Astrocyte of the cerebellum (primary cell): ENCODE data around the gene KCNJ10.

Source experiments
- DNase-seq: peaks from one replicate; pipeline ENCODE4 v3.0.0-alpha.2; 2011; ENCODE audit warnings: low read depth
- H3K4me3 ChIP-seq: 2 replicates; pipeline ENCODE4 v1.5.1; 2011; ENCODE audit warnings: mild to moderate bottlenecking, low read depth, low read length, moderate library complexity
- in situ Hi-C: cut with HindIII; loops from 2 replicates; pipeline ENCODE4 v1.10.0; 2017; ENCODE audit warnings: low sequenced_read_pairs
- TF ChIP-seq, protein P1 (sequence below): IDR thresholded peaks from 2 replicates; pipeline ENCODE4 v1.5.1; 2012; ENCODE audit warnings: low read length, low read depth, moderate library complexity, mild to moderate bottlenecking; ENCODE audit errors: missing control alignments

KCNJ10 gene

DNA sequence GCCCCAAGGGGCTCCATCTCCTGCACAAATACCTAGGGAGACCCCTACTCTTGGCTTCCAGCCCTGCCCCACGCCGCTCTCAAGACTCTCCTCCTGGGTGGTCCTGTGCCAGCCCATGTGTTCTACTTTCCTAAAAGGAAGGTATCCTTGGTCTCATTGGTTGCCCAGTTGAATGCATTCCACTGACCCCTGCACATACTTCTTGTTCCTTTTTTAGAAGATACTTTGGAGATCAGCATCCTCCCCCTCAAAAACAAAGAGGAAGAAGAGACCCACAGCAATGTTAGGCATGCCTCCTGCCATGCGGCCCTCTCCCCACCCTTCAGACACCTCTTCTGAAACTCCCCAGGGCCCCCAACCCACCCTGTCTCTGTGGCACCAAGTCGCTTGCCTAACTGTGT lies 120.0 kb downstream of the KCNJ10 start:
- in situ Hi-C loops = loop anchor here (5.0 kb wide), 1 partner anchor 32 kb away; no protein-coding TSS in a partner anchor
- no peak for DNase-seq
- no peak overlapping the region for H3K4me3 ChIP-seq
- TF ChIP-seq, protein P1, sequence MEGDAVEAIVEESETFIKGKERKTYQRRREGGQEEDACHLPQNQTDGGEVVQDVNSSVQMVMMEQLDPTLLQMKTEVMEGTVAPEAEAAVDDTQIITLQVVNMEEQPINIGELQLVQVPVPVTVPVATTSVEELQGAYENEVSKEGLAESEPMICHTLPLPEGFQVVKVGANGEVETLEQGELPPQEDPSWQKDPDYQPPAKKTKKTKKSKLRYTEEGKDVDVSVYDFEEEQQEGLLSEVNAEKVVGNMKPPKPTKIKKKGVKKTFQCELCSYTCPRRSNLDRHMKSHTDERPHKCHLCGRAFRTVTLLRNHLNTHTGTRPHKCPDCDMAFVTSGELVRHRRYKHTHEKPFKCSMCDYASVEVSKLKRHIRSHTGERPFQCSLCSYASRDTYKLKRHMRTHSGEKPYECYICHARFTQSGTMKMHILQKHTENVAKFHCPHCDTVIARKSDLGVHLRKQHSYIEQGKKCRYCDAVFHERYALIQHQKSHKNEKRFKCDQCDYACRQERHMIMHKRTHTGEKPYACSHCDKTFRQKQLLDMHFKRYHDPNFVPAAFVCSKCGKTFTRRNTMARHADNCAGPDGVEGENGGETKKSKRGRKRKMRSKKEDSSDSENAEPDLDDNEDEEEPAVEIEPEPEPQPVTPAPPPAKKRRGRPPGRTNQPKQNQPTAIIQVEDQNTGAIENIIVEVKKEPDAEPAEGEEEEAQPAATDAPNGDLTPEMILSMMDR = no peak

DNA sequence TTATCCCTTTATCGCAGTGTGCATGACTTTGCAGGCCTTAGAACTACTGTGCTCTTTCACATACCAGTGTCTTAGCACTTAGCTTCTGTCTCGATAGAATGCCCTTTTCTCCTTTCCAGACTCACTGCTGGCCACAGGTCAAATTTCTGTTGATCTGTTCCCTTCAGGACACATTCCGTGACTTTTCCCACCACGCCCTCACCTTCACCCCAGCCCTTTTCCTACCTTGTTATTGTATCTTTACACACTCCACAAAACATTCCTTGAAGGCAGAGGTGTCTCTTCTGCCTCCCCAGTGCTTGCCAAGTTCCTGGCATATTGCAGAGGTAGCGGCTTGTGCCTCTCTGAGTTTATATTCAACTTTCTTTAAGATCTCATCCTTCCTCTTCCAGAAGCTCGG lies 120.8 kb downstream of the KCNJ10 start:
- H3K4me3 ChIP-seq = no peak overlapping the region
- TF ChIP-seq, protein P1 = no peak
- DNase-seq = no peak
- in situ Hi-C loops = loop anchor here (5.0 kb wide), 1 partner anchor 33 kb away; no protein-coding TSS in a partner anchor
